Activated naive CD4-positive, alpha-beta T cell treated with anti-CD3 and anti-CD28 coated beads, Interleukin-2, amount 10 ng/mL, durations not matched to agents 7 days and 5 days (primary cell): Measurements from ENCODE around the gene SFXN2.
A peak's percentile ranks its signal among the peaks of the same experiment; 100 is the strongest.
"Not testable (repeated sequence)": the region's sequence is repeated elsewhere in the genome, so short reads cannot be mapped to it uniquely, and the experiment has no call there.

ENCODE experiments used
- CTCF ChIA-PET: fragments of 350-600 bp; sonication (Branson Sonifier 250); formaldehyde crosslinking; loops from one replicate; lab custom pipeline; 2021; ENCODE audit warnings: antibody characterized with exemption; lab: Charles Lee
- DNase-seq: peaks from one replicate; pipeline ENCODE4 v3.0.0-alpha.2; 2020
- H3K27ac Mint-ChIP-seq: one replicate; pipeline ENCODE4 v1.8.0; 2021; ENCODE audit warnings: mild to moderate bottlenecking, moderate library complexity, mixed read lengths
- H3K27me3 Mint-ChIP-seq: one replicate; pipeline ENCODE4 v1.8.0; 2021; ENCODE audit warnings: mild to moderate bottlenecking, mixed read lengths
- H3K36me3 Mint-ChIP-seq: one replicate; pipeline ENCODE4 v1.8.0; 2021; ENCODE audit warnings: mixed read lengths
- H3K4me1 Mint-ChIP-seq: one replicate; pipeline ENCODE4 v1.8.0; 2021; ENCODE audit warnings: mixed read lengths
- H3K4me3 Mint-ChIP-seq: one replicate; pipeline ENCODE4 v1.8.0; 2021; ENCODE audit warnings: mild to moderate bottlenecking, moderate library complexity, mixed read lengths
- H3K9me3 Mint-ChIP-seq: one replicate; pipeline ENCODE4 v1.8.0; 2021; ENCODE audit warnings: mixed read lengths

SFXN2 gene

GRCh38 chr10:102698894-102699293 lies 15.5 kb upstream of the SFXN2 start:
- Mint-ChIP-seq H3K27me3 (no peaks in the 10 kb centered on the region), H3K9me3 (no peaks in the 10 kb centered on the region), H3K4me3 (no peak overlapping the region), H3K4me1 (no peaks in the 10 kb centered on the region), H3K36me3 (peaks cover 18% of the 10 kb centered on the region), H3K27ac (no peak overlapping the region)
- CTCF ChIA-PET: no interaction called here
- no peak for DNase-seq

- no peaks in the 10 kb centered on the region for H3K27me3 Mint-ChIP-seq
- H3K9me3 Mint-ChIP-seq: no peaks in the 10 kb centered on the region
- H3K4me1 Mint-ChIP-seq: no peaks in the 10 kb centered on the region
- CTCF ChIA-PET: no interaction called here
- no peak overlapping the region for H3K27ac Mint-ChIP-seq
- H3K4me3 Mint-ChIP-seq: no peak overlapping the region
- H3K36me3 Mint-ChIP-seq: peaks cover 14% of the 10 kb centered on the region
- DNase-seq: no peak
Observed at GRCh38 chr10:102701272-102701671, 13.2 kb upstream of the SFXN2 start.

DNA sequence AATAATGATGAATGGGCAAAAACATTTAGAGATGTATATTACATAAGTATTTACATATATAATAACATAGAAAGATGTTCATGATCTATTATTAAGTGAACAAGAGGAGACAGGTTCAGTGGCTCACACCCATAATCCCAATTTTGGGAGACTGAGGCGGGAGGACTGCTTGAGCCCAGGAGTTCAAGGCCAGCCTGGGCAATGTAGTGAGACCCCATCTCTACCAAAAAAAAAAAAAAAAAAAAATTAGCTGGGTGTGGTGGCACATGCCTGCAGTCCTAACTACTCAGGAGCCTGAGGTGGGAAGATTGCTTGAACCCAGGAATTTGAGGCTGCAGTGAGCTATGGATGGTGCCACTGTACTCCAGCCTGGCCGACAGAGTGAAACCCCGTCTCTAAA lies 12.6 kb upstream of the SFXN2 start:
- Mint-ChIP-seq H3K36me3 (peaks cover 11% of the 10 kb centered on the region), H3K27me3 (no peaks in the 10 kb centered on the region), H3K4me3 (no peak overlapping the region), H3K4me1 (no peaks in the 10 kb centered on the region), H3K27ac (no peak overlapping the region), H3K9me3 (no peaks in the 10 kb centered on the region)
- DNase-seq: no peak
- CTCF ChIA-PET: no interaction called here

GRCh38 chr10:102702742-102703141 lies 11.7 kb upstream of the SFXN2 start:
- Mint-ChIP-seq H3K9me3 (no peaks in the 10 kb centered on the region), H3K4me1 (no peaks in the 10 kb centered on the region), H3K36me3 (peaks cover 8% of the 10 kb centered on the region), H3K27me3 (no peaks in the 10 kb centered on the region), H3K4me3 (no peak overlapping the region), H3K27ac (no peak overlapping the region)
- no peak for DNase-seq
- CTCF ChIA-PET: interaction anchor here (1.9 kb wide), 1 partner anchor 11 kb away, joined by 6 read pairs; the partner anchor contains the start of genes ARL3 and SFXN2

GRCh38 chr10:102704915-102705314 lies 9.5 kb upstream of the SFXN2 start:
- no peak overlapping the region for H3K4me3 Mint-ChIP-seq
- H3K27ac Mint-ChIP-seq: no peak overlapping the region
- no peak for DNase-seq
- no peaks in the 10 kb centered on the region for H3K36me3 Mint-ChIP-seq
- no peaks in the 10 kb centered on the region for H3K27me3 Mint-ChIP-seq
- H3K9me3 Mint-ChIP-seq: no peaks in the 10 kb centered on the region
- no peaks in the 10 kb centered on the region for H3K4me1 Mint-ChIP-seq
- CTCF ChIA-PET: no interaction called here

GRCh38 chr10:102705531-102705930 lies 8.9 kb upstream of the SFXN2 start:
- Mint-ChIP-seq H3K9me3 (no peaks in the 10 kb centered on the region), H3K27me3 (no peaks in the 10 kb centered on the region), H3K27ac (no peak overlapping the region), H3K4me3 (no peak overlapping the region), H3K36me3 (no peaks in the 10 kb centered on the region), H3K4me1 (no peaks in the 10 kb centered on the region)
- no peak for DNase-seq
- CTCF ChIA-PET: no interaction called here

DNA sequence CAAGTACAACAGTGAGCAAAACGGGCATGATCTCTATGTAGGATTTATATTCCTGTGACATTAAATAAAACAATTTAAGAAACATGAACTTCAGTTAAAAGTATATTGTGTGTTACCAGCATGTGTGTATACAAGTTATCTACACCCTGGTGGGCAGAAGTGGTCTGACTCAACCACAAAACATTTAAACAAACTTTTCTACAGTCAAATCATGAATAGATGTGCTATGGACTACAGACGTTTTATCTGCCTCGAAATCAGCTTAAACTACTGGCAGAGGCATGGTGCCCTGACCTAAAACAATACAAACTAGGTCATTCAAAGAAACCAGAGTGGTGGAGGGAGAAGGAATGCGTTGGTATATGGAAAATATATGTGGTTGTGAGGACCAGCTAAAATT lies 3.8 kb upstream of the SFXN2 start:
- H3K27me3 Mint-ChIP-seq: no peaks in the 10 kb centered on the region
- no peak overlapping the region for H3K27ac Mint-ChIP-seq
- no peaks in the 10 kb centered on the region for H3K36me3 Mint-ChIP-seq
- CTCF ChIA-PET: interaction anchor here (0.9 kb wide), 1 partner anchor 31 kb away, joined by 3 read pairs; no protein-coding TSS in a partner anchor
- peaks cover 20% of the 10 kb centered on the region for H3K4me1 Mint-ChIP-seq
- DNase-seq: no peak
- no peak overlapping the region for H3K4me3 Mint-ChIP-seq
- no peaks in the 10 kb centered on the region for H3K9me3 Mint-ChIP-seq

DNA sequence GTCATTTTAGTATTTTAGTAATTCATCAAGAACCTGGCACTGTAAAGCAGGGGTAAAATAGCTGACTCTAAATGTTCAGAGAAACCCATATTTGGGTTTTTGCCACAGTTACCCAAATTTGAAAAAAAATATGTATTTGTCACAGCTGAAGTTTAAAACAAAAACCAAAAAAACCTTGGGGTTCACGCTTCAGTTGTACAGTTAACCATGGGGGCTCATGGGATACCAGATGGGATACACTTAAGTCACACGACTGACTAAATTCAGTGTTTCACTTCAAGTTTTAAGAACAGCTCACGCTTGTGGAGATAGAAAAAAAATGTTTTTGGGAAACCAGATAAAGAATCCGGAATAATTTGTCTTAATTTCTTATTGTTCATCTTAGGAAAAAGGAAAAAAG lies 2.3 kb upstream of the SFXN2 start:
- Mint-ChIP-seq H3K4me1 (peaks cover 31% of the 10 kb centered on the region), H3K36me3 (peaks cover 4% of the 10 kb centered on the region), H3K27ac (no peak overlapping the region), H3K9me3 (no peaks in the 10 kb centered on the region), H3K4me3 (no peak overlapping the region), H3K27me3 (no peaks in the 10 kb centered on the region)
- no peak for DNase-seq
- CTCF ChIA-PET: interaction anchor here (1.6 to 4.0 kb wide), 5 partner anchors 33 to 209 kb away, joined by 5 to 17 read pairs (median 15); partner anchors contain the start of genes ACTR1A, SUFU and TRIM8

GRCh38 chr10:102712843-102713538 lies 1.4 kb upstream of the SFXN2 start:
- H3K4me3 Mint-ChIP-seq: peak overlapping the region; percentile 75
- no peaks in the 10 kb centered on the region for H3K27me3 Mint-ChIP-seq
- peaks cover 8% of the 10 kb centered on the region for H3K36me3 Mint-ChIP-seq
- no peak for DNase-seq
- H3K4me1 Mint-ChIP-seq: peaks cover 39% of the 10 kb centered on the region
- CTCF ChIA-PET: interaction anchor here (0.7 to 4.0 kb wide), 13 partner anchors 9 to 210 kb away, joined by 3 to 17 read pairs (median 5); partner anchors contain the start of genes ACTR1A, SUFU, TRIM8 and WBP1L
- no peaks in the 10 kb centered on the region for H3K9me3 Mint-ChIP-seq
- H3K27ac Mint-ChIP-seq: peak overlapping the region; percentile 85

DNA sequence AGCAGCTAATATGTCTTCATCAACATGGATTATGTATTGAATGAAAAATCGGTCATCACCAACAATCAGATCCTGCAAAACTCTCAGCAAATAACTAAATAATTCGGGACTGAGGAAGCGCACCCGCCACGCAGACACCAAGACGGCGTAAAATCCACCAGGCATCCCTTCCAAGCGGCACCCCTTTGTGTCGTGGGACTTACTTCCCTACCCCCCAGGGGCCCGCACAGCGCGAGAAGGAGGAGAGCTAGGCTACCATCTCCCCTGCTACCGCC lies 960 bp upstream of the SFXN2 start:
- Mint-ChIP-seq H3K4me3 (peak overlapping the region; percentile 75), H3K36me3 (peaks cover 10% of the 10 kb centered on the region), H3K27me3 (no peaks in the 10 kb centered on the region), H3K27ac (peak overlapping the region; percentile 85), H3K4me1 (peaks cover 43% of the 10 kb centered on the region), H3K9me3 (no peaks in the 10 kb centered on the region)
- DNase-seq: no peak
- CTCF ChIA-PET: interaction anchor here (0.7 to 4.0 kb wide), 15 partner anchors 10 to 210 kb away, joined by 3 to 17 read pairs (median 5); partner anchors contain the start of genes ACTR1A, SUFU, TRIM8 and WBP1L

DNA sequence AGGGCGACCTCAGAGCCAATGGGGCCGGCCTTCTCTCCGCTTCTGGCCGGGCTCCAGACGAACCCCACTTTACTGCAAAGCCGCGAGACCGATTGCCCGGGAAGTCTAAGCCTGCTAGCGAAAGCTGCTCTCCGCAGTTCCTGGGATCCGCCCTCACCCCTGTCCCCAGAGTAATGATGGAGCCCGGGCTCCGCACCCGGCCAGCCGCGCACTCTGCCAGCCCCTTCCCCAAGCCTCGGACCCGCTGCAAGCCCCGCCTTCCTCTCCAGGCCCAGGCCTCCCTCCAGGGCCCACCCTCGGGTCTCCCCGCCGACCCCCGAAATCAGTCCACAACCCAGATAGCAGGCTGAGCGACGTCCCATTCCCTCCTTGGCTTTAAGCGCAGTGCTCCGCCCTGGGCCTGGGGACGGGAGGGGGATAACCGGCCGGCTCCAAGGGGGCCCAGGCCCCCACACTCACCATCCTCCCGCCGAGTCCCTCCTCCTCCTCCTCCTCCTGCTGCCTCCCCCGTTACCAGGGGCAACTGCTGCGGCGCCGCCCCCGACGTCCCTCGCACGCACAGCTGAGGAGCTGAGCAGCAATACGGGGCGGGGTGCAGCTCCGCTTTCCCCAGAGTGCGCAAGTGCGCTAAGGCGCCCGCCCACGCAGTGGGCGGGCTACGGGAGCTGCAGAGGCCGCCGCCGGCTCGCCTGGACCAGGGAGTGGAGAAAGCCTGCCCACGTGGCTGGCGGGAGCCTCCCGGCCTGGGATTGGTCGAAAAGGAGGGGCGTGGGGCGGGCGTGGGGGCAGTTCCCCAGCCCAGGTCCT lies 419 bp upstream of the SFXN2 start, which contains the start of gene ARL3:
TSS of gene ARL3 (minus strand) at position 584 of the 807 bp plus-strand sequence. CDS start at position 462, 122 bp downstream.
- Mint-ChIP-seq H3K27me3 (no peaks in the 10 kb centered on the region), H3K36me3 (peaks cover 10% of the 10 kb centered on the region), H3K27ac (peak within 1 kb of the TSS; percentile 85), H3K4me1 (peaks cover 45% of the 10 kb centered on the region), H3K4me3 (peak within 1 kb of the TSS; percentile 75), H3K9me3 (no peaks in the 10 kb centered on the region)
- DNase-seq: peak; percentile 98
- CTCF ChIA-PET: interaction anchor here (0.9 to 4.0 kb wide), 13 partner anchors 10 to 211 kb away, joined by 3 to 17 read pairs (median 5); partner anchors contain the start of genes ACTR1A, SUFU, TRIM8 and WBP1L

GRCh38 chr10:102715880-102716279 lies 1.4 kb downstream of the SFXN2 start:
- CTCF ChIA-PET: interaction anchor here (0.6 to 4.0 kb wide), 4 partner anchors 12 to 512 kb away, joined by 3 to 15 read pairs (median 3); no protein-coding TSS in a partner anchor

GRCh38 chr10:102716900-102717565 lies 2.6 kb downstream of the SFXN2 start:
- H3K4me3 Mint-ChIP-seq, H3K27me3 Mint-ChIP-seq, H3K27ac Mint-ChIP-seq, DNase-seq, CTCF ChIA-PET, H3K9me3 Mint-ChIP-seq: not testable (repeated sequence)
- Mint-ChIP-seq H3K4me1 (peaks cover 56% of the 10 kb centered on the region), H3K36me3 (peaks cover 15% of the 10 kb centered on the region)

More at GRCh38 chr10:102715880-102716279, 1.4 kb downstream of the SFXN2 start:
- Mint-ChIP-seq H3K4me3 (peak overlapping the region; percentile 55), H3K27me3 (no peaks in the 10 kb centered on the region), H3K4me1 (peaks cover 52% of the 10 kb centered on the region), H3K9me3 (no peaks in the 10 kb centered on the region), H3K36me3 (peaks cover 14% of the 10 kb centered on the region), H3K27ac (no peak overlapping the region)
- no peak for DNase-seq

GRCh38 chr10:102718220-102718619 lies 3.8 kb downstream of the SFXN2 start:
- Mint-ChIP-seq H3K36me3 (peaks cover 15% of the 10 kb centered on the region), H3K4me3 (no peak overlapping the region), H3K9me3 (no peaks in the 10 kb centered on the region), H3K27ac (no peak overlapping the region), H3K4me1 (peaks cover 48% of the 10 kb centered on the region), H3K27me3 (no peaks in the 10 kb centered on the region)
- CTCF ChIA-PET: no interaction called here
- DNase-seq: no peak
